H54 (cell line): ENCODE results near the gene DSCAM.

Experiments
- DNase-seq: peaks from one replicate; pipeline ENCODE4 v3.0.0; 2011; ENCODE audit warnings: low spot score, mixed read lengths; ENCODE audit not compliant: insufficient read length
- FAIRE-seq: peaks from 3 replicates; lab custom pipeline; 2011; peaks lifted over from hg19 to GRCh38; lab: Jason Lieb, UNC
- POLR2A ChIP-seq: IDR thresholded peaks from 2 replicates; pipeline ENCODE4 v1.6.1; 2011; ENCODE audit warnings: low read depth, mild to moderate bottlenecking, low read length

The DSCAM gene

GRCh38 chr21:40166291-40166843, 680.6 kb downstream of the DSCAM start:
- DNase-seq, result no peak
- FAIRE-seq, result no peak
- TF ChIP-seq POLR2A, result no peak

GRCh38 chr21:40165773-40166070, 681.2 kb downstream of the DSCAM start:
- no peak for TF ChIP-seq POLR2A
- DNase-seq (no peak), FAIRE-seq (no peak)

- TF ChIP-seq POLR2A, result no peak
- FAIRE-seq (no peak), DNase-seq (no peak)
Measured at GRCh38 chr21:40164905-40165772, 681.8 kb downstream of the DSCAM start.

GRCh38 chr21:40162075-40162474, 684.9 kb downstream of the DSCAM start:
- DNase-seq (no peak), FAIRE-seq (no peak)
- TF ChIP-seq POLR2A, result no peak

- TF ChIP-seq POLR2A, result no peak
- DNase-seq, result no peak
- no peak for FAIRE-seq
Measured at GRCh38 chr21:40160911-40161310, 686.0 kb downstream of the DSCAM start.

- DNase-seq (no peak), FAIRE-seq (no peak)
- TF ChIP-seq POLR2A, result no peak
Measured at GRCh38 chr21:40158366-40158765, 688.6 kb downstream of the DSCAM start.

- FAIRE-seq (no peak), DNase-seq (no peak)
- no peak for TF ChIP-seq POLR2A
Measured at GRCh38 chr21:40155563-40155962, 691.4 kb downstream of the DSCAM start.

- FAIRE-seq (no peak), DNase-seq (no peak)
- no peak for TF ChIP-seq POLR2A
Measured at GRCh38 chr21:40153351-40153750, 693.6 kb downstream of the DSCAM start.

- FAIRE-seq, result no peak
- no peak for DNase-seq
- no peak for TF ChIP-seq POLR2A
Measured at GRCh38 chr21:40152476-40152875, 694.5 kb downstream of the DSCAM start.

- no peak for FAIRE-seq
- no peak for DNase-seq
- TF ChIP-seq POLR2A, result no peak
Measured at GRCh38 chr21:40151611-40152010, 695.3 kb downstream of the DSCAM start.

- TF ChIP-seq POLR2A, result no peak
- no peak for DNase-seq
- FAIRE-seq, result no peak
Measured at GRCh38 chr21:40146216-40146837, 700.6 kb downstream of the DSCAM start.

GRCh38 chr21:40143822-40144525, 703.0 kb downstream of the DSCAM start:
- DNase-seq, result peak; percentile 24
- no peak for FAIRE-seq
- no peak for TF ChIP-seq POLR2A

GRCh38 chr21:40141621-40142020, 705.3 kb downstream of the DSCAM start:
- FAIRE-seq, result no peak
- no peak for TF ChIP-seq POLR2A

GRCh38 chr21:40140675-40141074, 706.3 kb downstream of the DSCAM start:
- FAIRE-seq (no peak), DNase-seq (no peak)
- no peak for TF ChIP-seq POLR2A

More at GRCh38 chr21:40141621-40142020, 705.3 kb downstream of the DSCAM start:
- no peak for DNase-seq
